Prostate gland (tissue), 2 donors: ENCODE results near the gene GMIP.

Source experiments
- CTCF ChIP-seq, 4 experiments: fragments of 200-600 bp in 2 of 4; fragments of 450-650 bp in 2 of 4; sonication (generic) in 2 of 4; IDR thresholded peaks; 1 replicate in 3 of 4; 2 replicates in 1 of 4; pipeline ENCODE4 v1.5.1; 2016 to 2019; ENCODE audit warnings: antibody characterized with exemption in 4 of 4, mild to moderate bottlenecking in 2 of 4, moderate library complexity in 2 of 4
- POLR2A ChIP-seq: fragments of 450-650 bp; IDR thresholded peaks from one replicate; pipeline ENCODE4 v1.6.1; 2016; ENCODE audit warnings: antibody characterized with exemption, mild to moderate bottlenecking
- POLR2AphosphoS5 ChIP-seq: sonication (generic); formaldehyde crosslinking; IDR thresholded peaks from one replicate; pipeline ENCODE4 v1.6.1; 2017; ENCODE audit warnings: antibody characterized with exemption

- TF ChIP-seq CTCF (IDR thresholded peaks at IDR 0.05), result no peak
- no peak for TF ChIP-seq POLR2AphosphoS5
- no peak for TF ChIP-seq POLR2A
Measured at GRCh38 chr19:19653597-19654147, 10.2 kb upstream of the GMIP start.
